GM19455 (cell line): Measurements from ENCODE around the gene TMPRSS7.
"Not testable (repeated sequence)": the region's sequence is repeated elsewhere in the genome, so short reads cannot be mapped to it uniquely, and the experiment has no call there.

Experiments
- ATAC-seq: cut with Tn5 transposase; IDR thresholded peaks from one replicate; pipeline ENCODE4 v1.9.1; 2021; ENCODE audit not compliant: unreplicated experiment

Gene TMPRSS7

GRCh38 chr3:112056451-112056929 lies 22.0 kb downstream of the TMPRSS7 start:
- ATAC-seq = no peak

- ATAC-seq = no peak
Measured at GRCh38 chr3:112059497-112059896, 25.0 kb downstream of the TMPRSS7 start.

GRCh38 chr3:112061152-112061551 lies 26.6 kb downstream of the TMPRSS7 start:
- ATAC-seq = no peak

GRCh38 chr3:112072387-112073060 lies 38.0 kb downstream of the TMPRSS7 start:
- not testable (repeated sequence) for ATAC-seq

- no peak for ATAC-seq
Measured at GRCh38 chr3:112074006-112074405, 39.5 kb downstream of the TMPRSS7 start.

- peak; percentile 89 for ATAC-seq
Measured at GRCh38 chr3:112074616-112075497, 40.3 kb downstream of the TMPRSS7 start.

GRCh38 chr3:112078125-112079083 lies 43.9 kb downstream of the TMPRSS7 start:
- ATAC-seq = no peak

- ATAC-seq = no peak
Measured at GRCh38 chr3:112083239-112083638, 48.7 kb downstream of the TMPRSS7 start.

- no peak for ATAC-seq
Measured at GRCh38 chr3:112084980-112085705, 50.6 kb downstream of the TMPRSS7 start.

- ATAC-seq = no peak
Measured at GRCh38 chr3:112085735-112086075, 51.2 kb downstream of the TMPRSS7 start.

GRCh38 chr3:112086076-112086854 lies 51.7 kb downstream of the TMPRSS7 start, which contains the start of gene C3orf52:
Gene C3orf52 (plus strand): TSS chr3:112086389. CDS start chr3:112086408, 19 bp downstream.
- ATAC-seq = peak; percentile 78

GRCh38 chr3:112086875-112087524 lies 52.5 kb downstream of the TMPRSS7 start:
- ATAC-seq = no peak

GRCh38 chr3:112087746-112088145 lies 53.2 kb downstream of the TMPRSS7 start:
- no peak for ATAC-seq

GRCh38 chr3:112088944-112089343 lies 54.4 kb downstream of the TMPRSS7 start:
- ATAC-seq = no peak

- no peak for ATAC-seq
Measured at GRCh38 chr3:112089956-112090886, 55.7 kb downstream of the TMPRSS7 start.

- ATAC-seq = no peak
Measured at GRCh38 chr3:112090887-112091586, 56.5 kb downstream of the TMPRSS7 start.

GRCh38 chr3:112092496-112093179 lies 58.1 kb downstream of the TMPRSS7 start:
- ATAC-seq = no peak
